Measurements from ENCODE around the gene CDCA8.

Gene CDCA8

GRCh38 chr1:37692078-37692833 lies at the start of gene CDCA8:
Gene CDCA8 (plus strand): TSS chr1:37692516. CDS start chr1:37692691, 175 bp downstream.
- DNase-seq (ENCODE audit: extremely low read depth in 1 of 2, low read depth in 1 of 2) = peak; percentile 95 to 96

DNA sequence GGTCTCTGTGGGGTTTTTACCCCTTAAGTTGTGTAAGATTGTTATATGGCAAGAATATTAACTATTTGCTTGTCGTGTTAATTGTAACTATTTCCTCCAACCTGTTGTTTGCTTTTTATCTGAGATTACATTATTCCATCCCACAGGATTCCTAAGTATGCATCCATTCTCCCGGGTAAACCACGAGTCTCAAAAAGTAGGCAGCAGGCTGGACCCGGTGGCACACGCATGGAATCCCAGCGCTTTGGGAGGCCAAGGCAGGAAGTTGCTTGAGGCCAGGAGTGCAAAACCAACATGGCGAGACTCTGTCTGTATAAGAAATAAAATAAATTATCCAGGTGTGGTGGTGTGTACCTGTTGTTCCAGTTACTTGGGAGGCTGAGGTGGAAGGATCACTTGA lies 45.0 kb upstream of the CDCA8 start:
- DNase-seq (ENCODE audit: extremely low read depth in 1 of 2, low read depth in 1 of 2) = no peak

DNA sequence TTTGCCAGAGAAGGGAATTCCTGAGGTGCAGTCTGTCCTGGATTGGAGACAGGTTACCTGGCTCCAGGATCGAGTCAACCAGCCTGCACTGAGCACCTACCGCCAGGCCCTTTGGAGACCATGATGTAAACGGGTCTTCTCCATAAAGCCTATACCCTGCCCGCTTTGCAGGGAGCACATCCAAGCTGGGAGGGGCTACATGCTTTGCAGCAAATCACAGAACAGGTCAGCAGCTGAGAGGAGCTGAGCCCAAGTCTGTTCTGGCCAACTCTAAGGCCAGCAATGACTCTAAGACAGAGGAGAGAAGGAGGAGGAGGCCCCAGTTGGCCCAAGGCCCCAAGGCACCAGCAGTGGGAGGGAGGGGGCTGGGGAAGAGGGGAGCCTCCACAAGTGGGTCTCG lies 42.1 kb upstream of the CDCA8 start:
- DNase-seq (ENCODE audit: extremely low read depth in 1 of 2, low read depth in 1 of 2) = no peak

- no peak for DNase-seq (ENCODE audit: extremely low read depth in 1 of 2, low read depth in 1 of 2)
Observed at GRCh38 chr1:37650721-37651120, 41.6 kb upstream of the CDCA8 start.

DNA sequence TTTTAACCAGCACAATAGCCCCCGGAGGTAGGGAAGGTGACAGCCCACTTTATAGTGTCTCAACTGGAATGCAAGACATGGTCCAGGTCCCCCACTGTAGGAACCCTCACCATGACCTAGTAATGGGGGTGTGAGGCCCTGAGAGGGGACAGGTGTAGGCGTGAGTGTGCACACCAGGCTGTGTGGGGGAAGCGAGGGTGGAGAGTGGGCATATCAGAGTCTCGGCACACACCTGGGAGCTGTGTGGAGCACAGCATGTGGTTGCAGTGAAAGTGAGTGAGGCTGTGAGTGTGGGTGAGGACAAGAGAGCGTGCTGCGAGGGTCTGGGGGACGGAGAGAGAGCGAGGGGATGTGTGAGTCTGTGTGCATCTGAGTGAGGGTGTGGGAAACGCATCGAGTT lies 40.5 kb upstream of the CDCA8 start:
- no peak for DNase-seq (ENCODE audit: extremely low read depth in 1 of 2, low read depth in 1 of 2)

DNA sequence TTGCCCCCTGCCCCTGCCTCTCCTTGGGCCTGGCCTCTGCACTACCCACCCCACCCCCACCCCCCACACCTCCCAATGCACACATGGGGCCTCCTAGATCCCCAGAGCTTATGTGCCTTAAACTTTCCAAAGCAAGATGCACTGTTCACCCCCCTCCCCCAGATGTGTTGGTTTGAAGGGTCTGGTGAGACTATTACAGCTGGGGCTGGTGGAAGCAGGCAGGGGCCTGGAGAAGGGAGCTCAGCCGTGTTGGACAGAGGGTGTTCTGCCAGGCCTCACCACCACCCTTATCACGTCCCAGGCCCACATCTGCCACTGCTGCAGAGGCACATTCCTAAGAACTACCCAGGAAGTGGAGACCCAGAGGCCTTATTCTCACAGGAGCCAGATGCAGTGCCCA lies 39.3 kb upstream of the CDCA8 start:
- no peak for DNase-seq (ENCODE audit: extremely low read depth in 1 of 2, low read depth in 1 of 2)

DNA sequence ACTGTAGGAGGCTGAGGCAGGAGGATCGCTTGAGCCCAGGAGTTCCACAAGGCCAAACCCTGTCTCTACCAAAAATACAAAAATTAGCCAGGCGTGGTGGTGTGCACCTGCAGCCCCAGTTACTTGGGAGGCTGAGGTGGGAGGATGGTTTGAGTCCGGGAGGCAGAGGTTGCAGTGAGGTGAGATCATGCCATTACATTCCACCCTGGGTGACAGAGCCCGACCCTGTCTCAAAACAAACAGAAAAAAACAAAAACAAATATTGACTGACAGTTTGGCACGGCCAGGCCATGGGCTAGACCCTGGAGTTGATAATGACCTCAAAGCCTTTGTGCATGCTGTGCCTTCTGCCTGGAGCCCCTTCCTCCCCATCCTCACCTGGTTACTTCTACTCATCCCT lies 38.4 kb upstream of the CDCA8 start:
- DNase-seq (ENCODE audit: extremely low read depth in 1 of 2, low read depth in 1 of 2) = no peak

- DNase-seq (ENCODE audit: extremely low read depth in 1 of 2, low read depth in 1 of 2) = no peak
Observed at GRCh38 chr1:37655274-37655673, 37.0 kb upstream of the CDCA8 start.

- DNase-seq (ENCODE audit: extremely low read depth in 1 of 2, low read depth in 1 of 2) = no peak
Observed at GRCh38 chr1:37656026-37656425, 36.3 kb upstream of the CDCA8 start.

DNA sequence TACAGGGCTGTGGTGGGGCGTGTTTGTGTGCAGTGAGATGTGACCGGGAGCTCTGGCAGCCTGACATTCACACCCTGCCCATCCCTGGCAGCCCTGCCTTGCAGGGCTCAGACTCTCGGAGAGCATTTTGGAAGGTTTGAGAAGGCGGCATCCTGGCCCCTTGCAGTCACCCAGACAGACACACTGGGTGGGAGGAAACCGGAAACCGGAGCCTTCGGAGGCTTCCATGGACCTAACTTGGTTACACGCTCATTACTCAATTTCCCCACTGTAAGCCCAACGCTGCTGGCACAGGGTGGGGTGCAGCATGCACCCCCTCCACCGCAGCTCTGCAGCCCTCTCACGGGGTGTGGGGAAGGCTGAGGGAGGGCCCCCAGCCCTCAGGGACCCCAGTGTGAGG lies 35.4 kb upstream of the CDCA8 start:
- no peak for DNase-seq (ENCODE audit: extremely low read depth in 1 of 2, low read depth in 1 of 2)

DNA sequence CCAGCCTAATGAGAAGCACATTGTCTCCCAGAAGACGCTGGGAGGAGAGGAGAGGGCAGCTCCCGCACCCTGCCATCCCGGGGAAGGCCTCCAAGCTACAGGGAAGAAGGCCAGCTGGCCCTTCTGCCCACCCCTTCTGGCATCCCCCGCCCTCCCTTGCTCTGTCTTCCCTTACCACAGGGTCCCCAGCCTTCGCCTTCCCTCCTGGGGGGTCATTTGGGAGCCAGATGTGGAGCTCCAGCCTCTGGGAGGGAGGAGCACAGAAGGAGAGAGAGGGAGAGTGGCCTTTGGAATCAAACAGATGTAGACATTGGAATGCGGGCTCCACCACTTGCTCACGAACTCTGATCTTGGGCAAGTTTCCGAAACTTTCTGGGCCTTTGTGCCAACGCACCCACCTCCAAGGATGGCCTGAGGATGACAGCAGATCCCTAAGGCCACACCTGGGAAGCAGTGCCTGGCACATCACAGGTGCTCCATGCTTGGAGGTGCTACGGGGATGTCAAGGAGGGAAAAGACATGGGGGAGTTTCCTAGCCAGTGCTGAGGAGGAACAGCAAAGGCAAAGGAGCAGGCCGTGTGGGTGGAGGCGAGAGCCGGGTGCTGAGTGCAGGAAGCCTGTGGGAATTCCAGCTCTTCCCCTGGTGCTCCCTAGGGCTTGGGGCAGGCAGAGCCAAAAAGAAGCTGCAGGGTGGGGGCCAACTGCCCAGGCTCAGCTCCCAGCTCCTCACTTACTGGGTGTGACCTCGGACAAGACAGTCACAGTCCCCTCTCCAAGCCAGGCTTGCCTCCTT lies 34.5 kb upstream of the CDCA8 start:
- DNase-seq (ENCODE audit: extremely low read depth in 1 of 2, low read depth in 1 of 2) = no peak

GRCh38 chr1:37658486-37658885 lies 33.8 kb upstream of the CDCA8 start:
- DNase-seq (ENCODE audit: extremely low read depth in 1 of 2, low read depth in 1 of 2) = no peak

- no peak for DNase-seq (ENCODE audit: extremely low read depth in 1 of 2, low read depth in 1 of 2)
Observed at GRCh38 chr1:37660664-37661063, 31.7 kb upstream of the CDCA8 start.

DNA sequence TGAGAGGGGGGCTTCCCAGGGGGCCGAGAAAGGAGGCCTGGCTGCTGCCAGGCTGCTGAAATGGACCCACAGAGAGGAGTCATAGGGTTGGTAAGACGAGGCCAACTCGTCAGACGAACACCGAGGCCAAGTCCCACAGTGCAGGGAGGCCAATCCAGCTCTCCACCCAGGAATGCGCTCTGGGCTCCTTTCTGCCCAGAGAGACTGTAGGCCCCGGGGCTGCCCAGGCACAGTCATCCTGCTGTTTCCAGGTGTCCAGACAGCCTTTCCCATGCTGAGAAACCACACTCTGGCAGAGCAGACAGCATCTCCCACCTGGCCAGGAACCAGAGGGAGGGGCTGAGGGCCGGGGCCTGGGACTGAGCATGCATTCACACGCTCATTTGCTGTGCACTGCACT lies 30.9 kb upstream of the CDCA8 start:
- no peak for DNase-seq (ENCODE audit: extremely low read depth in 1 of 2, low read depth in 1 of 2)

DNA sequence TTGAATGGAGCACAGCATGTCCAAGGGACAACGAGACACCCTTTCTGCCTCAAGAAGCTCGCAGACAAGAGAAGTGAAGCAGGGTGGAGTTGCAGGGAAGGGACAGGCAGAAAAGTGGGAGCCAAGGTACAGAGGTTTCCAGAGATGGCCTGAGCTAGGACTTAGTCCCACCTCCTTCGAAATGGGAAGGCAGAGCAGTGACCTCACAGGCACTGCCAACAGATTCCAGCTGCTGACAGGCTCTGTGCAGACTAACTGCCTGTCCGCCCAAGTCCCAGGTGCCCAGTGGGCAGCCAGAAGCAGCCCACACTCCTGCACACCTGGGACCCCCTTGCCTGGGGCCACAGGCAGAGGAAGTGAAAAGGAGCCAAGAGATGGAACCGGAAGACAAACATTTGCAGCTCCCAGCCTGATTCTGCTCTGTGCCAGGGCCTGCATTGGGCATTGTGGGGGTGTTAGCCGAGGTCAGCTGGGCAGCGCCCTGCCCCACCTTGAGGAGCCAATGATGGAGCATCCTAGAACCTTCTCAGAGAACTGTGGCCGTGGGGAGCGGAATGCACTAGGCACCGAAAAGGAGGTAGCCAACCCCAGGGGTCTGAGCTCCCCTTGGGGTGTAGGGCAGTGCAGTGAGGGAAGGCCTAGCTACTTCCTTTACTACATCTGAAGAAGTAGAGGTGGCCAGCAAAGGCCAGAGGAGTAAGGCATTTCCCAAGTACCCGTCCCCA lies 30.1 kb upstream of the CDCA8 start:
- DNase-seq (ENCODE audit: extremely low read depth in 1 of 2, low read depth in 1 of 2) = no peak

GRCh38 chr1:37663426-37664000 lies 28.8 kb upstream of the CDCA8 start:
- no peak for DNase-seq (ENCODE audit: extremely low read depth in 1 of 2, low read depth in 1 of 2)

DNA sequence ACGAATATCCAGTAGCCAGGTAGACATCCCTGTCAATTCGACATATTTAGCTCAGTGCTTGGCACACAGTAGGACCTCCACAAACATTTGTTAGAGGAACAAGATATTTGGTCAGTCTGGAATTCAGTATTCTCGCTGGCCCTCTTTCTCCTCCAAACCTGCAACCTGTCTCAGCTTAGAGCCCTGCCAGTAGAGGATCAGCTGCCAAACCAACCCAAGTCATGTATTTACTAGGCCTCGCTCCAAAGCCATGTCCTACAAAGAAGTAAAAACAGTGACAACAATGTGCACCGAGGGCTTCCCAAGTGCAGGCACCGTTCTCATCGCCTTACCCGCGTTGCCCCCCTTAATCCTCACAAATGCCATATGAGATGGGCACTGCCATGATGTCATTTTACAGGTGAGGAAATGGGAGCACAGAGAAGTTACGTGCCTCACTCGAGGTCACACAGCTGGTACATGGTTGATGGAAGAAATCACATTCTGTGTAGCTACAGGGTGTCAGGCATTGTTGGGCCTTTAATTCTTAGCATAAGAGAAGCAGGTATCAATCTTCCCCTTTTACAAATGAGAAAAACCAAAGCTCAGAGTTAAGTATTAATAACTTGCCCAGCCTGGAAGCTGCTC lies 26.0 kb upstream of the CDCA8 start:
- no peak for DNase-seq (ENCODE audit: extremely low read depth in 1 of 2, low read depth in 1 of 2)

GRCh38 chr1:37667023-37667671 lies 25.2 kb upstream of the CDCA8 start:
- DNase-seq (ENCODE audit: extremely low read depth in 1 of 2, low read depth in 1 of 2) = no peak

- no peak for DNase-seq (ENCODE audit: extremely low read depth in 1 of 2, low read depth in 1 of 2)
Observed at GRCh38 chr1:37670133-37670532, 22.2 kb upstream of the CDCA8 start.

DNA sequence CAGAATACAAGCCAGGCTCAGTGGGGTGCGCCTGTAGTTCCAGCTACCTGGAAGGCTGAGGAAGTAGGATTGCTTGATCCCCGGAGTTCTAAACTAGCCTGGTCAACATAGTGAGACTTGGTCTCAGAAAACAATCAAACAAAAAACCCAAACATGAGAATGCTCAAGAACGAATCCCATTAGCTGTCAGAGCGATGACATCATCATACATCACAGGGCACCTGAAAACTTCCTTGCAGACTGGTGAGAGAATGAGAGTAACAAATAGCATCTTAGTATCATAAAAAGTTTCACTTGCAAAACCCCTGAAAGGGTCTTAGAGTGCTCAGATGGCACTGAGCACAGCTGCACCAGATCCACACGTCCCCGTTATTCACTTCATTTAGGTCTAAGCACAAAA lies 21.1 kb upstream of the CDCA8 start:
- no peak for DNase-seq (ENCODE audit: extremely low read depth in 1 of 2, low read depth in 1 of 2)
